Fibroblast of mammary gland (primary cell): ENCODE measurements around the gene OXNAD1.

Source experiments
- DNase-seq: peaks from one replicate; pipeline ENCODE4 v3.0.0-alpha.2; 2010; ENCODE audit warnings: low read depth
- H3K4me3 ChIP-seq: 2 replicates; pipeline ENCODE4 v1.5.1; 2011; ENCODE audit warnings: low read depth, mild to moderate bottlenecking, low read length, moderate library complexity; ENCODE audit not compliant: control insufficient read depth
- CTCF ChIP-seq: conservative IDR thresholded peaks from 2 replicates; pipeline ENCODE4 v1.5.1; 2011; ENCODE audit warnings: low read depth, low read length, inconsistent platforms; ENCODE audit not compliant: control insufficient read depth, insufficient read depth

OXNAD1 gene

GRCh38 chr3:16257309-16257708 is 7.7 kb upstream of the OXNAD1 start:
- no peak for TF ChIP-seq CTCF
- no peak for DNase-seq
- no peak overlapping the region for H3K4me3 ChIP-seq

DNA sequence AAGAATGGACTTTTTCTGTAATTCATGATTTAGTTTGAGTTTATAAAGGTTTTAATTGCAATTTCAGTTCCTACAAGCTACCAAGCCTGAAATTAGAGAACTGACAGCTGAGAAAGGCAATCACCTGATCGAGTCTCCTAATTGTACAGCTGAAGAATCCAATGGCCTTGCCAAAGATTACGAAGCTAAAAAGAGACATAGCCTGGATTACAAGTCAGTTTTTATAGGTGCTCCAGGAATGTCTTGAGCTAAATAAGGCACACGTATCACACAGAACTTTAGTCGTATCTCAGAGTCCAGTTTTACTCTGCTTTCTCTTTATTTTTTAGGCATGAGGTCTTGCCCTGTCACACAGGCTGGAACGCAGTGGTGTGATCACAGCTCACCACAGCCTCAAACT is 6.8 kb upstream of the OXNAD1 start:
- DNase-seq, result no peak
- no peak for TF ChIP-seq CTCF

GRCh38 chr3:16258866-16259265 is 6.1 kb upstream of the OXNAD1 start:
- H3K4me3 ChIP-seq, result no peak overlapping the region
- no peak for DNase-seq
- TF ChIP-seq CTCF, result no peak

More for the DNA sequence above, 6.8 kb upstream of the OXNAD1 start:
- no peak overlapping the region for H3K4me3 ChIP-seq

- no peak for TF ChIP-seq CTCF
- no peak overlapping the region for H3K4me3 ChIP-seq
- no peak for DNase-seq
These were observed 5.0 kb upstream of the OXNAD1 start for GRCh38 chr3:16260046-16260445.

DNA sequence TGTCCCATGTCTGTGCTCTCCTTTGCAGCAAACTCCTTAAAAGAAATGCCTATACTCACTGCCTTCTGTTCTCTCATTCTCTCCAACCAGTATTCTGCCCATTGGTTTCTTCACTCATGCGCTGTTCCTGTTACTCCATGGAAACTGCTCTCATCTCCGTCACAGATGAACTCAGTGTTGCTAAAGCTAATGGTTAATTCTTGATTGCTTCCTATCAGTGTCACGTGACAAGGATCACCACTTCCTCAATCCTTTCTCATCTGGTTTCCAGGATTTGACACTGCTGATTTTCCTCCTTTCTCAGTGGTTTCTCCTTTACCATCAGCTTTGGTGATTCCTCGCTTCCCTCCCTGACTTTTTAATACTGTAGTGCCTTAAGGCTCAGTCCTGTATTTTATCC is 2.8 kb upstream of the OXNAD1 start:
- TF ChIP-seq CTCF, result no peak
- no peak overlapping the region for H3K4me3 ChIP-seq
- DNase-seq, result no peak

DNA sequence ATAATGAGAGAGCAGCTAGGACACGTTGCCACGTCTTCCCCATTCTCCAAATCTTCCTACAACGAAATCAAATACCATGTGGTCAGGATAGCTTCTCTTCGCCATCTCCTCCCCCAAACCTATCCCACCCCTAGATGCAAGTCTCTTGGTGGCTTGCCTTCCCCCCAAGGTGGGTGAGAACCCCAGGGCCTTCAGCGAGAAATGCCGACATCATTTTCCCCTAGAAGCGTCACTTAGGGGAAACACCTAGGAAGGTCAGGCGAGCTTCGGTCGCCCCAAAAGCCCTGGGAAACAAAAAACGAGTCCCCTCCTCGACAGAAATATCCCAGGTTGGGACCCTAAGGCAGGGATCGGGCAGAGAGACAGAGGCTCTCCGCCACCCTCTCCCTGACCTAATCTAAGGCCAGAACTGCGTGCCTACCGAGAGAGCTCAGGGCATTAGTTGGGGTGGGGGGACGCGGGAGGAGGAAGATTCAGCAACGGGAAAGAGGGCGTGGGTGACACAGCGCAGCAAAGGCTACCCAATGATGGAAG is 771 bp upstream of the OXNAD1 start:
- no peak for TF ChIP-seq CTCF

GRCh38 chr3:16265455-16265786 is 409 bp downstream of the OXNAD1 start:
- peak overlapping the region; percentile 96 for H3K4me3 ChIP-seq
- no peak for DNase-seq
- no peak for TF ChIP-seq CTCF

More for the DNA sequence above, 771 bp upstream of the OXNAD1 start:
- H3K4me3 ChIP-seq, result peak overlapping the region; percentile 96
- DNase-seq, result peak; percentile 21
